B cell (primary cell): ENCODE measurements around the gene MAP2K5. TPM values are rescaled to one million over a fixed set of nuclear protein-coding genes. Genes with fewer than 3 reads are reported as not detected.

Experiments used
- ATAC-seq: fragments of 200-7000 bp; cut with Tn5 transposase; one replicate; pipeline ENCODE4 v1.10.0; 2021; ENCODE audit warnings: low read depth, mild to moderate bottlenecking, moderate number of reproducible peaks, moderate library complexity
- CTCF ChIA-PET: fragments of 350-600 bp; sonication (Branson Sonifier 250); formaldehyde crosslinking; loops from one replicate; lab custom pipeline; 2021; ENCODE audit warnings: antibody characterized with exemption, inconsistent platforms; lab: Charles Lee
- POLR2A ChIA-PET: fragments of 350-600 bp; sonication (Branson Sonifier 250); formaldehyde crosslinking; loops from one replicate; lab custom pipeline; 2021; ENCODE audit warnings: antibody characterized with exemption; lab: Charles Lee
- DNase-seq: peaks from one replicate; pipeline ENCODE4 v3.0.0; 2013
- H2AFZ ChIP-seq: 2 replicates; pipeline ENCODE4 v1.6.1; 2012; ENCODE audit warnings: mild to moderate bottlenecking, low read depth, low read length; ENCODE audit not compliant: insufficient read depth, poor library complexity, severe bottlenecking
- H3K27ac ChIP-seq, 2 donors: 1 replicate in 1 of 2; 2 replicates in 1 of 2; pipeline ENCODE4 v1.5.1; 2012 to 2013; ENCODE audit warnings: low read length in 2 of 2, mild to moderate bottlenecking in 2 of 2, moderate library complexity in 1 of 2
- H3K27me3 ChIP-seq, 4 experiments: fragments of 200-600 bp in 1 of 4; sonication (generic) in 1 of 4; replicated peaks in 1 of 4; 1 replicate in 2 of 4; 2 replicates in 2 of 4; pipeline versions ENCODE4 v1.6.1 to v1.7.0; 2013 to 2016; ENCODE audit warnings: low read length in 3 of 4, mild to moderate bottlenecking in 2 of 4, mixed read lengths in 1 of 4, moderate library complexity in 1 of 4; ENCODE audit not compliant: insufficient read depth in 4 of 4, control insufficient read depth in 3 of 4; ENCODE audit errors: control extremely low read depth in 1 of 4
- H3K36me3 ChIP-seq, 2 experiments: replicated peaks in 1 of 2; 1 replicate in 1 of 2; 2 replicates in 1 of 2; pipeline versions ENCODE4 v1.6.1 to v1.7.1; 2013; ENCODE audit warnings: low read length in 1 of 2; ENCODE audit not compliant: insufficient read depth in 2 of 2, control insufficient read depth in 1 of 2; ENCODE audit errors: control extremely low read depth in 1 of 2, extremely low read depth in 1 of 2
- H3K4me1 ChIP-seq, 2 donors: fragments of 200-600 bp in 1 of 2; sonication (generic) in 1 of 2; 1 replicate in 1 of 2; 2 replicates in 1 of 2; pipeline versions ENCODE4 v1.5.1 to v1.6.1; 2013 to 2017; ENCODE audit warnings: low read length in 2 of 2; ENCODE audit not compliant: control insufficient read depth in 2 of 2, insufficient read depth in 2 of 2
- H3K4me2 ChIP-seq: replicated peaks from 2 replicates; pipeline ENCODE3; 2012; ENCODE audit warnings: mild to moderate bottlenecking, low read depth, low read length; ENCODE audit not compliant: poor library complexity, severe bottlenecking
- H3K4me3 ChIP-seq, 5 experiments: fragments of 200-600 bp in 1 of 5; sonication (generic) in 1 of 5; 1 replicate in 3 of 5; 2 replicates in 2 of 5; pipeline versions ENCODE4 v1.5.1 to v1.7.0; 2011 to 2016; ENCODE audit warnings: low read length in 4 of 5, mild to moderate bottlenecking in 4 of 5, low read depth in 2 of 5, control low read depth in 1 of 5, moderate library complexity in 1 of 5; ENCODE audit not compliant: insufficient read depth in 1 of 5; ENCODE audit errors: control extremely low read depth in 1 of 5, extremely low read depth in 1 of 5
- H3K79me2 ChIP-seq: fragments of 200-600 bp; sonication (generic); one replicate; pipeline ENCODE4 v1.6.0; 2016; ENCODE audit warnings: low read length; ENCODE audit not compliant: control insufficient read depth, insufficient read depth
- H3K9ac ChIP-seq: fragments of 200-600 bp; sonication (generic); 2 replicates; pipeline ENCODE4 v1.6.1; 2017; ENCODE audit warnings: mild to moderate bottlenecking, low read length, moderate library complexity
- H3K9me3 ChIP-seq, 3 donors: one replicate each; pipeline versions ENCODE4 v1.6.1 to v1.7.1; 2013; ENCODE audit warnings: low read length in 2 of 3; ENCODE audit not compliant: control insufficient read depth in 2 of 3, insufficient read depth in 1 of 3; ENCODE audit errors: control extremely low read depth in 1 of 3
- H4K20me1 ChIP-seq: 2 replicates; pipeline ENCODE4 v1.6.0; 2012; ENCODE audit warnings: mild to moderate bottlenecking, low read length; ENCODE audit not compliant: insufficient read depth, control insufficient read depth, poor library complexity, severe bottlenecking
- H3K27ac Mint-ChIP-seq: one replicate; pipeline ENCODE4 v1.8.0; 2021; ENCODE audit warnings: mixed read lengths
- H3K27me3 Mint-ChIP-seq: one replicate; pipeline ENCODE4 v1.8.0; 2021; ENCODE audit warnings: mixed read lengths
- H3K4me1 Mint-ChIP-seq: one replicate; pipeline ENCODE4 v1.8.0; 2021; ENCODE audit warnings: mixed read lengths
- H3K4me3 Mint-ChIP-seq: one replicate; pipeline ENCODE4 v1.8.0; 2021; ENCODE audit warnings: mixed read lengths
- H3K9me3 Mint-ChIP-seq: one replicate; pipeline ENCODE4 v1.8.0; 2022; ENCODE audit warnings: mixed read lengths; ENCODE audit not compliant: insufficient read depth
- EZH2 ChIP-seq: IDR thresholded peaks from 2 replicates; pipeline ENCODE4 v1.6.1; 2012; ENCODE audit warnings: borderline replicate concordance, low read depth, mild to moderate bottlenecking, moderate library complexity, low read length; ENCODE audit not compliant: insufficient read depth, poor library complexity, severe bottlenecking
- WGBS: methylation state at CpG from one replicate; pipeline ENCODE4 v1.1.5; 2013; ENCODE audit warnings: missing lambda C conversion rate; ENCODE audit not compliant: insufficient coverage; 5-methylcytosine and 5-hydroxymethylcytosine counted together
- intact Hi-C: fragments of 100-400 bp; cut with micrococcal nuclease; formaldehyde crosslinking; loops from one replicate; pipeline ENCODE4 v1.10.0; 2022
- polyA plus RNA-seq: library from polyadenylated mRNA; depleted of rRNA; stranded (reverse); fragments of >200 nt; gene quantifications from 2 replicates; pipeline ENCODE4 v1.2.3, GENCODE V29; 2012
- total RNA-seq, 2 donors: library from RNA; stranded (reverse); fragments of 120-200 nt in 1 of 2; gene quantifications; 1 replicate in 1 of 2; 2 replicates in 1 of 2; pipeline versions ENCODE4 v1.2.3 to v1.2.4, GENCODE V29; 2013 to 2022
- TF ChIP-seq, protein P1 (sequence below): fragments of 200-600 bp; IDR thresholded peaks from one replicate; pipeline ENCODE4 v1.8.0; 2022; ENCODE audit warnings: antibody characterized with exemption, mild to moderate bottlenecking

The MAP2K5 gene
- total and polyA plus RNA-seq, 2 donors (not counting 1 experiment from before 2014, with no cell fraction given), result 11.1 to 40.0 TPM

DNA sequence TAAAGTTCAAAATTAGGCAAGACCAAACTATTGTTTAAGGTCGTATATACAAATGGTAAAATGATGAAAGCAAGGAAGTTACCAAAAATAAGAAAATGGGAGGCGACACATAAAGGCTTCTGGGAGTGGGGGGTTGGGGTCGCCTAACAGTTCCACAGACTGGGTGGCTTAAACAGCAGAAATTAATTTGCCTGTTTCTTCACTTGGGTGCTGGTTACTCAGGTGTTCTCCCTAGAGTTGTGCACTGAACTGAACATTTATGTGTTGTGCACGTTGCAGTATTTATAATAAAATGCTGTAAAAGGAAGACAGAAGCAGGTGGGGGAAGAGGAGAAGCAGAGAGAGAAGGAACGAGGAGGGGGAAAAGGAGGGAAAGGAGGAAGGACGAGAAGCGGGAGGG lies 307.8 kb downstream of the MAP2K5 start:
- Histone ChIP-seq H3K9ac (no peak overlapping the region), H4K20me1 (no peaks in the 10 kb centered on the region), H3K27ac (no peak overlapping the region), H3K4me3 (no peak overlapping the region), H3K9me3 (peaks cover 0 to 10% (median 5%) of the 10 kb centered on the region in 3 donors), H3K4me2 (no peak overlapping the region), H3K27me3 (peaks cover 0 to 8% (median 4%) of the 10 kb centered on the region in 4 experiments), H2AFZ (no peak overlapping the region), H3K79me2 (no peaks in the 10 kb centered on the region), H3K4me1 (peaks cover 3 to 15% of the 10 kb centered on the region in 2 donors), H3K36me3 (no peaks in the 10 kb centered on the region)
- ATAC-seq (no peak), DNase-seq (no peak)
- Mint-ChIP-seq H3K9me3 (peaks cover 2% of the 10 kb centered on the region), H3K27ac (no peak overlapping the region), H3K4me1 (peaks cover 19% of the 10 kb centered on the region), H3K27me3 (peaks cover 10% of the 10 kb centered on the region), H3K4me3 (no peak overlapping the region)
- CTCF ChIA-PET, result no interaction called here
- WGBS, result 38% methylated on average over 6 of the region's 7 CpGs
- no peak for TF ChIP-seq EZH2
- TF ChIP-seq, protein P1, sequence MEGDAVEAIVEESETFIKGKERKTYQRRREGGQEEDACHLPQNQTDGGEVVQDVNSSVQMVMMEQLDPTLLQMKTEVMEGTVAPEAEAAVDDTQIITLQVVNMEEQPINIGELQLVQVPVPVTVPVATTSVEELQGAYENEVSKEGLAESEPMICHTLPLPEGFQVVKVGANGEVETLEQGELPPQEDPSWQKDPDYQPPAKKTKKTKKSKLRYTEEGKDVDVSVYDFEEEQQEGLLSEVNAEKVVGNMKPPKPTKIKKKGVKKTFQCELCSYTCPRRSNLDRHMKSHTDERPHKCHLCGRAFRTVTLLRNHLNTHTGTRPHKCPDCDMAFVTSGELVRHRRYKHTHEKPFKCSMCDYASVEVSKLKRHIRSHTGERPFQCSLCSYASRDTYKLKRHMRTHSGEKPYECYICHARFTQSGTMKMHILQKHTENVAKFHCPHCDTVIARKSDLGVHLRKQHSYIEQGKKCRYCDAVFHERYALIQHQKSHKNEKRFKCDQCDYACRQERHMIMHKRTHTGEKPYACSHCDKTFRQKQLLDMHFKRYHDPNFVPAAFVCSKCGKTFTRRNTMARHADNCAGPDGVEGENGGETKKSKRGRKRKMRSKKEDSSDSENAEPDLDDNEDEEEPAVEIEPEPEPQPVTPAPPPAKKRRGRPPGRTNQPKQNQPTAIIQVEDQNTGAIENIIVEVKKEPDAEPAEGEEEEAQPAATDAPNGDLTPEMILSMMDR, result no peak
- POLR2A ChIA-PET, result no interaction called here
- intact Hi-C loops, result no loop called here

DNA sequence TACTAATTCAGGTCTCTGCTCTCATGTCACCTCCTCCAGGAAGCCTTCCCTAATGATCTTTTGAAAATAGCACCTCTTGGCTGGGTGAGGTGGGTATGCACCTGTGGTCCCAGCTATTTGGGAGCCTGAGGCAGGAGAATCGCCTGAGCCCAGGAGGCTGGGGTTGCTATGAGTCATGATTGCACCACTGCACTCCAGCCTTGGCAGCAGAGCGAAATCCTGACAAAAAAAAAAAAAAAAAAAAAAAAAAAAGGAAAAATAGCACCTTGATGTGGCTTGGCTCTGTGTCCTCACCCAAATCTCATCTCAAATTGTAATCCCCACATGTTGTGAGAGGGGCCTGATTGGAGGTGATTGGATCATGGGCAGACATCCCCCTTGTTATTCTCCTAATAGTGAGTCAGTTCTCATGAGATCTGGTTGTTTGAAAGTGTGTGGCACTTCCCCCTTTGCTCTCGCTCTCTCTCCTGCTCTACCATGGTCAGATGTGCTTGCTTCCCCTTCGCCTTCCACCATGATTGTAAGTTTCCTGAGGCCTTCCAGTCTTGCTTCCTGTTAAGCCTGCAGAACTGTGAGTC lies 308.6 kb downstream of the MAP2K5 start:
- CTCF ChIA-PET, result no interaction called here

More for the DNA sequence above, 308.6 kb downstream of the MAP2K5 start:
- POLR2A ChIA-PET, result no interaction called here
- H3K36me3 ChIP-seq, result no peaks in the 10 kb centered on the region
- H3K27ac Mint-ChIP-seq, result peak overlapping the region; percentile 54
- H3K27me3 Mint-ChIP-seq, result peaks cover 10% of the 10 kb centered on the region
- peaks cover 19% of the 10 kb centered on the region for H3K4me1 Mint-ChIP-seq
- no peaks in the 10 kb centered on the region for H4K20me1 ChIP-seq
- H3K9ac ChIP-seq, result no peak overlapping the region
- intact Hi-C loops, result no loop called here
- no peaks in the 10 kb centered on the region for H3K79me2 ChIP-seq
- H3K4me2 ChIP-seq, result no peak overlapping the region
- DNase-seq (no peak), ATAC-seq (no peak)
- peaks cover 3 to 15% of the 10 kb centered on the region in 2 donors for H3K4me1 ChIP-seq
- H3K9me3 Mint-ChIP-seq, result peaks cover 2% of the 10 kb centered on the region
- no peak overlapping the region for H3K27ac ChIP-seq
- H3K9me3 ChIP-seq, result peaks cover 0 to 10% (median 5%) of the 10 kb centered on the region in 3 donors
- no peak overlapping the region for H3K4me3 ChIP-seq
- H2AFZ ChIP-seq, result no peak overlapping the region
- peaks cover 0 to 8% (median 4%) of the 10 kb centered on the region in 4 experiments for H3K27me3 ChIP-seq
- 40% methylated on average over 1 of the region's 4 CpGs for WGBS
- TF ChIP-seq, protein P1, result no peak
- no peak for TF ChIP-seq EZH2
- no peak overlapping the region for H3K4me3 Mint-ChIP-seq
